Measurements from ENCODE around the gene KRTAP16-1. TPM values are rescaled to one million over a fixed set of nuclear protein-coding genes. Genes with fewer than 3 reads are reported as not detected.

Gene KRTAP16-1
- total and polyA plus RNA-seq, 10 of the 15 experiments (the other 5 are each of a cell fraction or from before 2014, with no cell fraction given): 0.23 TPM; not detected in 9

DNA sequence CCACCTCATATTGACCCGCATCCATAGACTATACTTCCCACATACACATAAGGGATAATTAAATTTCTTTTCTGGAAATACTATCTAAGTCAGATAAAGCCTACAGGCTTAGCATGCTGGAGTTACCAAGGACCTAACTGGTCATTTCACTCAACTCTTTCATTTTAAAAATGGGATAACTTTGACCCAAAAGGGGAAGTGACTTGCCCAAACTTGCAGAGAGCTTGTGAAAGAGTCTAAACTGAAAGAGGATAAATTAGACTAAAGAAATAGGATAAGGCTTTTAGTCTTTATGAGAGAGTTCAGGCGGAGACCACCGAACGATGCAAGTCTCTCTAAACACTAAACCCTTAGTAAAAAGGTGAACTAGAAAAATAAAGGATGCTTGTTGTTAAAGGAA is 45.4 kb upstream of the KRTAP16-1 start:
- Histone ChIP-seq H3K27ac (ENCODE audit: control insufficient read depth, insufficient read depth) (no peak overlapping the region), H3K9ac (ENCODE audit: control insufficient read depth, insufficient read depth, low read length) (no peak overlapping the region), H4K20me1 (ENCODE audit: control insufficient read depth, insufficient read depth) (no peaks in the 10 kb centered on the region), H3K4me2 (ENCODE audit: control insufficient read depth, insufficient read depth) (no peak overlapping the region), H2AFZ (ENCODE audit: control insufficient read depth, low read depth, low read length) (no peak overlapping the region), H3K4me1 (ENCODE audit: control insufficient read depth, insufficient read depth, low read length) (no peaks in the 10 kb centered on the region), H3K27me3 (replicated peaks in 1 of 2; ENCODE audit: control insufficient read depth in 2 of 2, insufficient read depth in 2 of 2, low read length in 1 of 2) (no peaks in the 10 kb centered on the region; a peak in 1 of 4 replicates), H3K79me2 (ENCODE audit: control insufficient read depth, insufficient read depth, low read length) (no peaks in the 10 kb centered on the region), H3K36me3 (ENCODE audit: control insufficient read depth in 2 of 2, insufficient read depth in 2 of 2, low read length in 1 of 2) (no peaks in the 10 kb centered on the region), H3K9me3 (replicated peaks; ENCODE audit: control insufficient read depth, insufficient read depth, low read length) (no peaks in the 10 kb centered on the region; the same call in 2 of the 3 replicates), H3K4me3 (no peak overlapping the region)
- FAIRE-seq (no peak), DNase-seq (ENCODE audit: low read depth, low spot score) (no peak), ATAC-seq (no peak)
- in situ Hi-C loops (cut with MboI): no loop called here
- peak; percentile 42; the same call in 1 of the 2 replicates for TF ChIP-seq SPI1 (IDR thresholded peaks at IDR 0.05; ENCODE audit: borderline replicate concordance, insufficient read depth, low read depth, low read length)
- TF ChIP-seq CHD1 (IDR thresholded peaks at IDR 0.05; ENCODE audit: low read depth, low read length): no peak
- ChIA-PET POLR2A (no interaction called here), CTCF (interaction anchor here (0.7 kb wide), 1 partner anchor 208 kb away, joined by 3 read pairs; no protein-coding TSS in a partner anchor), RAD21 (ENCODE audit: unreplicated experiment) (interaction anchor here (1.3 kb wide), 1 partner anchor 16 kb away, joined by 3 read pairs; no protein-coding TSS in a partner anchor), SMC1A (ENCODE audit: uncharacterized antibody, unreplicated experiment) (interaction anchor here (0.7 kb wide), 1 partner anchor 66 kb away, joined by 4 read pairs; no protein-coding TSS in a partner anchor)
- BruUV-seq (replicated peaks): no TSS peak
- intact Hi-C loops (cut with micrococcal nuclease; ENCODE audit: unreplicated experiment): no loop called here
- 75% methylated on average over 4 of the region's 4 CpGs for WGBS (ENCODE audit: insufficient coverage, insufficient replicate concordance, low lambda C conversion rate, missing lambda C conversion rate)

DNA sequence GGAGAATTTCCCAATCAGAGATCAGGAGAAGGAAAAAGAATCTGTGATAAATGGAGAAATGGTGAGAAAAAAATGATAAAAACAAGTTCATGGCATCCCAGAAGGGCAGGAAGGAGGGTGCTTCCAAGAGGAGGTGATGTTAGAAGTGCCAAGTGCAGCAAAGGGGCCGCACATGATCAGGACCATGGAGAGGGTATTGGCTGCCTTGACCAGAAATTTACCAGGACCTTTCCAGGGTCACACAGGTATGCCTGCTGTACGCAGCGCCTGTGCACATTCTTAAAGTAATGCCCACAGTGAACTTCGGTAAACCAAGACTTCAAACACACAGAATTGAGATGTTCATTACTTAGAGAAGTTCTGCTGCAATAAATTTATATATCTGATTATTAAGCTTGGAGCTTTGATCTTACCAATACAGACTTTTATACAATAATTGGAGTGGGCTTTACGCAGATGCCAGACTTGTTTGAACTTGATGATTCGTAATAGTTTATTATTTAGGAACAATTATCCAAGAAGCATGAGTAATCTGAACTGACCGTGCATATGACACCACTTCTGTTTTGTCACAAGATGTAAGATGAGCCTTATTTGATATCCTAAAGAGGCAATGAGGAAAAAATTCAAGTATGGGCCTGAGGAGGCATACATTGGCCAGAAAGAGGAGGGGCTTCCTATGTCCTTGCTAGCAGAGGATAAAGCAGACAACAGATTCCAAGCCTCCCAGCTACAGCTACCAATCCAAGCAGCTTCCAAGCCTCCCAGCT is 43.7 kb upstream of the KRTAP16-1 start:
- intact Hi-C loops (cut with micrococcal nuclease; ENCODE audit: unreplicated experiment) (no loop called here), in situ Hi-C loops (cut with MboI) (no loop called here)
- WGBS (ENCODE audit: insufficient coverage, insufficient replicate concordance, low lambda C conversion rate, missing lambda C conversion rate): 21% methylated on average over 7 of the region's 7 CpGs
- FAIRE-seq (no peak), ATAC-seq (no peak), DNase-seq (ENCODE audit: low read depth, low spot score) (no peak)
- H4K20me1 ChIP-seq (ENCODE audit: control insufficient read depth, insufficient read depth): no peaks in the 10 kb centered on the region
- H3K4me1 ChIP-seq (ENCODE audit: control insufficient read depth, insufficient read depth, low read length): no peaks in the 10 kb centered on the region
- no peak overlapping the region for H3K9ac ChIP-seq (ENCODE audit: control insufficient read depth, insufficient read depth, low read length)
- H3K4me3 ChIP-seq: no peak overlapping the region
- no peaks in the 10 kb centered on the region; the same call in 2 of the 3 replicates for H3K9me3 ChIP-seq (replicated peaks; ENCODE audit: control insufficient read depth, insufficient read depth, low read length)
- H3K27ac ChIP-seq (ENCODE audit: control insufficient read depth, insufficient read depth): no peak overlapping the region
- SMC1A ChIA-PET (ENCODE audit: uncharacterized antibody, unreplicated experiment): interaction anchor here (1.4 kb wide), 1 partner anchor 13 kb away, joined by 3 read pairs; no protein-coding TSS in a partner anchor
- no TSS peak for BruUV-seq (replicated peaks)
- POLR2A ChIA-PET: no interaction called here
- TF ChIP-seq WRNIP1 (IDR thresholded peaks at IDR 0.05; ENCODE audit: borderline replicate concordance, low read depth, low read length): no peak
- peak; percentile 81 for TF ChIP-seq REST (IDR thresholded peaks at IDR 0.05; ENCODE audit: low read depth, low read length)
- CTCF ChIA-PET: no interaction called here
- no peaks in the 10 kb centered on the region; a peak in 1 of 4 replicates for H3K27me3 ChIP-seq (replicated peaks in 1 of 2; ENCODE audit: control insufficient read depth in 2 of 2, insufficient read depth in 2 of 2, low read length in 1 of 2)
- H2AFZ ChIP-seq (ENCODE audit: control insufficient read depth, low read depth, low read length): no peak overlapping the region
- H3K36me3 ChIP-seq (ENCODE audit: control insufficient read depth in 2 of 2, insufficient read depth in 2 of 2, low read length in 1 of 2): no peaks in the 10 kb centered on the region
- H3K79me2 ChIP-seq (ENCODE audit: control insufficient read depth, insufficient read depth, low read length): no peaks in the 10 kb centered on the region
- RAD21 ChIA-PET (ENCODE audit: unreplicated experiment): no interaction called here
- H3K4me2 ChIP-seq (ENCODE audit: control insufficient read depth, insufficient read depth): no peak overlapping the region
